IMR-90 (cell line): ENCODE data around the gene DENND5A. TPM values are rescaled to one million over a fixed set of nuclear protein-coding genes. Genes with fewer than 3 reads are reported as not detected.

Experiments
- ATAC-seq: fragments of 200-7000 bp; cut with Tn5 transposase; 2 replicates; pipeline ENCODE4 v1.9.1; 2020; ENCODE audit warnings: low read depth, mild to moderate bottlenecking, moderate library complexity
- BruUV-seq: library from RNA; stranded (reverse); fragments of 400-500 nt; replicated peaks from 2 replicates; lab custom pipeline; 2021; lab: Mats Ljungman, UMichigan
- CTCF ChIA-PET: fragments of 300-600 bp; formaldehyde crosslinking; extraction: SDS; loops from one replicate; lab custom pipeline; 2021; ENCODE audit warnings: antibody characterized with exemption; lab: Yijun Ruan, JAX
- POLR2A ChIA-PET: fragments of 300-600 bp; sonication (Branson Sonifier 250); formaldehyde crosslinking; loops from one replicate; lab custom pipeline; 2022; ENCODE audit warnings: antibody characterized with exemption; ENCODE audit not compliant: unreplicated experiment; lab: Charles Lee
- DNase-seq: peaks from one replicate; pipeline ENCODE4 v3.0.0; 2013
- H2AFZ ChIP-seq: replicated peaks from 2 replicates; pipeline ENCODE3; 2013; ENCODE audit warnings: low read length, mild to moderate bottlenecking; ENCODE audit not compliant: poor library complexity
- H2AK5ac ChIP-seq: 2 replicates; pipeline ENCODE4 v1.6.1; 2013; ENCODE audit warnings: low read depth, low read length, inconsistent platforms
- H2AK9ac ChIP-seq: replicated peaks from 2 replicates; pipeline ENCODE3; 2013; ENCODE audit warnings: mild to moderate bottlenecking, low read depth, low read length, moderate library complexity; ENCODE audit not compliant: poor library complexity
- H2BK120ac ChIP-seq: 2 replicates; pipeline ENCODE4 v1.6.1; 2013; ENCODE audit warnings: low read depth, low read length, inconsistent platforms
- H2BK15ac ChIP-seq: 3 replicates; pipeline ENCODE4 v1.6.1; 2013; ENCODE audit warnings: low read depth, low read length, inconsistent platforms
- H2BK20ac ChIP-seq: 2 replicates; pipeline ENCODE4 v1.6.1; 2013; ENCODE audit warnings: low read depth, mild to moderate bottlenecking, inconsistent platforms, low read length, moderate library complexity
- H2BK5ac ChIP-seq: 2 replicates; pipeline ENCODE4 v1.6.1; 2013; ENCODE audit warnings: mild to moderate bottlenecking, low read depth, low read length, inconsistent platforms; ENCODE audit not compliant: poor library complexity, severe bottlenecking
- H3K14ac ChIP-seq: replicated peaks from 2 replicates; pipeline ENCODE4 v1.6.1; 2013; ENCODE audit warnings: low read depth, low read length, inconsistent platforms
- H3K18ac ChIP-seq: 2 replicates; pipeline ENCODE4 v1.6.1; 2013; ENCODE audit warnings: low read depth, low read length, control low read depth
- H3K23ac ChIP-seq: 2 replicates; pipeline ENCODE4 v1.6.1; 2013; ENCODE audit warnings: low read depth, low read length, inconsistent platforms
- H3K27ac ChIP-seq: 2 replicates; pipeline ENCODE4 v1.5.1; 2013; ENCODE audit warnings: mild to moderate bottlenecking, control low read depth, low read length; ENCODE audit not compliant: insufficient read depth
- H3K27me3 ChIP-seq: 2 replicates; pipeline ENCODE4 v1.6.1; 2013; ENCODE audit warnings: low read length; ENCODE audit not compliant: control insufficient read depth, insufficient read depth
- H3K36me3 ChIP-seq: 2 replicates; pipeline ENCODE4 v1.6.1; 2013; ENCODE audit warnings: low read length, mixed read lengths; ENCODE audit not compliant: control insufficient read depth, insufficient read depth
- H3K4ac ChIP-seq: 2 replicates; pipeline ENCODE4 v1.6.1; 2013; ENCODE audit warnings: low read depth, low read length, inconsistent platforms
- H3K4me1 ChIP-seq: 2 replicates; pipeline ENCODE4 v1.6.1; 2013; ENCODE audit warnings: low read length, mixed read lengths; ENCODE audit not compliant: control insufficient read depth, insufficient read depth
- H3K4me2 ChIP-seq: 2 replicates; pipeline ENCODE4 v1.6.1; 2013; ENCODE audit warnings: low read depth, mild to moderate bottlenecking, control low read depth, low read length, moderate library complexity
- H3K4me3 ChIP-seq: 2 replicates; pipeline ENCODE4 v1.5.1; 2013; ENCODE audit warnings: low read depth, mild to moderate bottlenecking, control low read depth, low read length, moderate library complexity; ENCODE audit not compliant: insufficient read depth
- H3K56ac ChIP-seq: 2 replicates; pipeline ENCODE4 v1.6.1; 2013; ENCODE audit warnings: low read length, inconsistent platforms; ENCODE audit not compliant: insufficient read depth; ENCODE audit errors: extremely low read depth
- H3K79me1 ChIP-seq, 2 experiments: 2 replicates each; pipeline ENCODE4 v1.6.1; 2013; ENCODE audit warnings: low read length in 2 of 2, inconsistent platforms in 1 of 2, low read depth in 1 of 2
- H3K9ac ChIP-seq: 2 replicates; pipeline ENCODE4 v1.6.1; 2013; ENCODE audit warnings: low read depth, low read length, control low read depth
- H3K9me1 ChIP-seq: 2 replicates; pipeline ENCODE4 v1.6.1; 2013; ENCODE audit warnings: low read length, inconsistent platforms; ENCODE audit not compliant: insufficient read depth
- H3K9me3 ChIP-seq: 2 replicates; pipeline ENCODE4 v1.6.1; 2013; ENCODE audit warnings: low read length; ENCODE audit not compliant: control insufficient read depth, insufficient read depth
- H4K20me1 ChIP-seq: 2 replicates; pipeline ENCODE4 v1.6.1; 2013; ENCODE audit warnings: low read length, inconsistent platforms; ENCODE audit not compliant: insufficient read depth
- H4K5ac ChIP-seq: 2 replicates; pipeline ENCODE4 v1.6.1; 2013; ENCODE audit warnings: mild to moderate bottlenecking, low read depth, low read length, control low read depth
- H4K8ac ChIP-seq, 2 experiments: 2 replicates each; pipeline ENCODE4 v1.6.1; 2013; ENCODE audit warnings: low read depth in 2 of 2, low read length in 2 of 2, control low read depth in 1 of 2, inconsistent platforms in 1 of 2
- H4K91ac ChIP-seq: 2 replicates; pipeline ENCODE4 v1.6.1; 2013; ENCODE audit warnings: low read depth, low read length, inconsistent platforms; ENCODE audit not compliant: insufficient read depth
- BHLHE40 ChIP-seq: fragments of 150-350 bp; IDR thresholded peaks from 2 replicates; pipeline ENCODE4 v1.6.1; 2016; ENCODE audit warnings: mild to moderate bottlenecking, low read depth, low read length
- CEBPB ChIP-seq: IDR thresholded peaks from 2 replicates; pipeline ENCODE4 v1.6.1; 2012; ENCODE audit warnings: low read depth, low read length, improper control_type of control experiment
- CHD1 ChIP-seq: IDR thresholded peaks from 2 replicates; pipeline ENCODE4 v1.6.1; 2012; ENCODE audit warnings: low read depth, low read length, improper control_type of control experiment
- CTCF ChIP-seq: conservative IDR thresholded peaks from 2 replicates; pipeline ENCODE4 v1.5.1; 2012; ENCODE audit warnings: mild to moderate bottlenecking, low read depth, low read length, improper control_type of control experiment
- ELK1 ChIP-seq: fragments of 150-350 bp; IDR thresholded peaks from 2 replicates; pipeline ENCODE4 v1.6.1; 2016; ENCODE audit warnings: low read depth, mild to moderate bottlenecking, low read length, moderate library complexity, borderline replicate concordance
- FOS ChIP-seq: fragments of 150-350 bp; IDR thresholded peaks from 2 replicates; pipeline ENCODE4 v1.6.1; 2016; ENCODE audit warnings: low read depth, low read length
- MAFK ChIP-seq: IDR thresholded peaks from 2 replicates; pipeline ENCODE4 v1.6.1; 2012; ENCODE audit warnings: low read depth, low read length, improper control_type of control experiment
- MAZ ChIP-seq: IDR thresholded peaks from 2 replicates; pipeline ENCODE4 v1.6.1; 2012; ENCODE audit warnings: low read depth, mild to moderate bottlenecking, low read length, improper control_type of control experiment, moderate library complexity, borderline replicate concordance
- MXI1 ChIP-seq: IDR thresholded peaks from 2 replicates; pipeline ENCODE4 v1.6.1; 2012; ENCODE audit warnings: low read depth, mild to moderate bottlenecking, low read length, moderate library complexity, borderline replicate concordance
- NFE2L2 ChIP-seq: fragments of 150-350 bp; IDR thresholded peaks from 2 replicates; pipeline ENCODE4 v1.6.1; 2016; ENCODE audit warnings: low read depth, mild to moderate bottlenecking, low read length
- POLR2A ChIP-seq: IDR thresholded peaks from 2 replicates; pipeline ENCODE4 v1.6.1; 2012; ENCODE audit warnings: mild to moderate bottlenecking, low read depth, low read length
- RAD21 ChIP-seq: IDR thresholded peaks from 2 replicates; pipeline ENCODE4 v1.6.1; 2012; ENCODE audit warnings: low read length, improper control_type of control experiment
- RCOR1 ChIP-seq: IDR thresholded peaks from 2 replicates; pipeline ENCODE4 v1.6.1; 2012; ENCODE audit warnings: mild to moderate bottlenecking, low read length, improper control_type of control experiment; ENCODE audit not compliant: insufficient replicate concordance
- RFX5 ChIP-seq: IDR thresholded peaks from 2 replicates; pipeline ENCODE4 v1.8.0; 2012; ENCODE audit warnings: low read depth, mild to moderate bottlenecking, low read length, moderate library complexity
- SMC3 ChIP-seq: fragments of 150-350 bp; IDR thresholded peaks from 2 replicates; pipeline ENCODE4 v1.6.1; 2016; ENCODE audit warnings: low read depth, mild to moderate bottlenecking, antibody characterized with exemption, low read length, moderate library complexity
- WGBS, 2 experiments: methylation state at CpG; one replicate each; pipeline versions ENCODE4 v1.1.5 to v1.1.7; 2013; ENCODE audit warnings: missing lambda C conversion rate in 2 of 2; ENCODE audit not compliant: insufficient read length in 1 of 2; ENCODE audit errors: extremely low coverage in 2 of 2; 5-methylcytosine and 5-hydroxymethylcytosine counted together
- dilution Hi-C: fragments of 300-500 bp; cut with HindIII; formaldehyde crosslinking; loops from one replicate; pipeline ENCODE4 v1.14.3; 2018; ENCODE audit warnings: low sequenced_read_pairs; ENCODE audit not compliant: unreplicated experiment
- in situ Hi-C: fragments of 300-500 bp; cut with MboI; formaldehyde crosslinking; loops from 3 replicates; pipeline ENCODE4 v1.14.3; 2019; ENCODE audit warnings: low sequenced_read_pairs, inconsistent platforms, mixed read lengths
- intact Hi-C: fragments of 100-400 bp; cut with micrococcal nuclease; formaldehyde crosslinking; loops from 2 replicates; pipeline ENCODE4 v1.10.0; 2022
- polyA plus RNA-seq, 3 experiments: library from polyadenylated mRNA; depleted of rRNA; stranded (reverse); fragments of >200 nt; gene quantifications; 2 replicates each; pipeline ENCODE4 v1.2.3, GENCODE V29; 2012; ENCODE audit warnings: low replicate concordance in 1 of 3
- total RNA-seq: library from RNA; depleted of rRNA; stranded (reverse); fragments of >200 nt; gene quantifications from 2 replicates; pipeline ENCODE4 v1.2.3, GENCODE V29; 2012
- TF ChIP-seq, protein P1 (sequence below): fragments of 150-350 bp; IDR thresholded peaks from 2 replicates; pipeline ENCODE4 v1.6.1; 2017; ENCODE audit warnings: mild to moderate bottlenecking, antibody characterized with exemption, low read length, low read depth

Gene DENND5A
- total and polyA plus RNA-seq, 2 of the 4 experiments (the other 2 are of a cell fraction) = 179 to 192 TPM

GRCh38 chr11:9293646-9294045, 28.5 kb upstream of the DENND5A start:
- H3K9me3 ChIP-seq = no peaks in the 10 kb centered on the region
- no peak overlapping the region for H3K23ac ChIP-seq
- TF ChIP-seq NFE2L2 = no peak
- TF ChIP-seq, protein P1, sequence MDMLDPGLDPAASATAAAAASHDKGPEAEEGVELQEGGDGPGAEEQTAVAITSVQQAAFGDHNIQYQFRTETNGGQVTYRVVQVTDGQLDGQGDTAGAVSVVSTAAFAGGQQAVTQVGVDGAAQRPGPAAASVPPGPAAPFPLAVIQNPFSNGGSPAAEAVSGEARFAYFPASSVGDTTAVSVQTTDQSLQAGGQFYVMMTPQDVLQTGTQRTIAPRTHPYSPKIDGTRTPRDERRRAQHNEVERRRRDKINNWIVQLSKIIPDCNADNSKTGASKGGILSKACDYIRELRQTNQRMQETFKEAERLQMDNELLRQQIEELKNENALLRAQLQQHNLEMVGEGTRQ = no peak
- no peak for TF ChIP-seq MAZ
- no peak for TF ChIP-seq BHLHE40
- no peak for TF ChIP-seq MXI1
- TF ChIP-seq RCOR1 = no peak
- no peak for TF ChIP-seq SMC3
- no peak for TF ChIP-seq RAD21
- TF ChIP-seq MAFK = no peak
- TF ChIP-seq CTCF = no peak
- no peak for TF ChIP-seq CHD1
- TF ChIP-seq RFX5 = no peak
- no peak for TF ChIP-seq CEBPB
- no peak for TF ChIP-seq POLR2A
- no peak for TF ChIP-seq ELK1
- no peak for TF ChIP-seq FOS
- H3K56ac ChIP-seq = no peak overlapping the region
- H4K20me1 ChIP-seq = no peaks in the 10 kb centered on the region
- no peak overlapping the region for H2BK120ac ChIP-seq
- no peak overlapping the region for H2AK5ac ChIP-seq
- no peak overlapping the region for H4K8ac ChIP-seq
- H3K9ac ChIP-seq = no peak overlapping the region
- no peak overlapping the region for H3K4me3 ChIP-seq
- no peaks in the 10 kb centered on the region for H3K4me1 ChIP-seq
- H4K5ac ChIP-seq = no peak overlapping the region
- BruUV-seq = no TSS peak
- H2AK9ac ChIP-seq = no peak overlapping the region
- in situ Hi-C loops = no loop called here
- ATAC-seq = no peak
- no peak overlapping the region for H2BK15ac ChIP-seq
- no CpG with 5 or more reads among the region's 7 CpGs for WGBS, 2 experiments
- no peak overlapping the region for H2AFZ ChIP-seq
- no peak overlapping the region for H3K4me2 ChIP-seq
- H2BK20ac ChIP-seq = no peak overlapping the region
- peaks cover 9 to 39% of the 10 kb centered on the region in 2 experiments for H3K79me1 ChIP-seq
- ChIA-PET CTCF (no interaction called here), POLR2A (interaction anchor here (0.6 kb wide), 1 partner anchor 8 kb away, joined by 3 read pairs; no protein-coding TSS in a partner anchor)
- no peak overlapping the region for H3K18ac ChIP-seq
- no peak overlapping the region for H3K14ac ChIP-seq
- H3K36me3 ChIP-seq = peaks cover 35% of the 10 kb centered on the region
- no peak overlapping the region for H4K91ac ChIP-seq
- H2BK5ac ChIP-seq = no peak overlapping the region
- no peak overlapping the region for H3K27ac ChIP-seq
- DNase-seq = no peak
- H3K9me1 ChIP-seq = peaks cover 2% of the 10 kb centered on the region; the same call in 1 of the 2 replicates
- no peaks in the 10 kb centered on the region for H3K27me3 ChIP-seq
- intact Hi-C loops = no loop called here
- dilution Hi-C loops = no loop called here
- H3K4ac ChIP-seq = no peak overlapping the region
